HL-60 (cell line): ENCODE measurements around the gene PDGFC.

ENCODE experiments used
- DNase-seq, 2 experiments: peaks; one replicate each; pipeline ENCODE4 v3.0.0-alpha.2; 2010 to 2020; ENCODE audit warnings: low read depth in 1 of 2, low spot score in 1 of 2
- H3K27ac ChIP-seq: fragments of 250-450 bp; sonication (Bioruptor Pico); replicated peaks from 2 replicates; pipeline ENCODE4 v1.5.1; 2020; ENCODE audit warnings: mild to moderate bottlenecking, moderate library complexity
- H3K27me3 ChIP-seq: fragments of 250-450 bp; sonication (Bioruptor Pico); 2 replicates; pipeline ENCODE4 v1.5.1; 2021; ENCODE audit warnings: mild to moderate bottlenecking, moderate library complexity; ENCODE audit not compliant: insufficient read depth, poor library complexity, severe bottlenecking
- H3K4me3 ChIP-seq: replicated peaks from 2 replicates; pipeline ENCODE4 v1.5.1; 2011; ENCODE audit warnings: mild to moderate bottlenecking, control low read depth, low read length; ENCODE audit not compliant: insufficient read depth
- GABPA ChIP-seq: IDR thresholded peaks from 2 replicates; pipeline ENCODE4 v1.6.1; 2012; ENCODE audit warnings: low read depth
- POLR2AphosphoS5 ChIP-seq: IDR thresholded peaks from 2 replicates; pipeline ENCODE4 v1.6.1; 2012; ENCODE audit warnings: low read depth
- SPI1 ChIP-seq: IDR thresholded peaks from 2 replicates; pipeline ENCODE4 v1.6.1; 2012; ENCODE audit warnings: low read depth, mild to moderate bottlenecking, borderline replicate concordance
- TF ChIP-seq, protein P1 (sequence below): IDR thresholded peaks from one replicate; pipeline ENCODE4 v1.5.1; 2011; ENCODE audit warnings: low read length, control low read depth, inconsistent platforms; ENCODE audit not compliant: insufficient read depth
- TF ChIP-seq, protein P2 (sequence below): IDR thresholded peaks from 2 replicates; pipeline ENCODE4 v1.6.1; 2012; ENCODE audit warnings: low read depth; ENCODE audit not compliant: insufficient replicate concordance

The PDGFC gene

DNA sequence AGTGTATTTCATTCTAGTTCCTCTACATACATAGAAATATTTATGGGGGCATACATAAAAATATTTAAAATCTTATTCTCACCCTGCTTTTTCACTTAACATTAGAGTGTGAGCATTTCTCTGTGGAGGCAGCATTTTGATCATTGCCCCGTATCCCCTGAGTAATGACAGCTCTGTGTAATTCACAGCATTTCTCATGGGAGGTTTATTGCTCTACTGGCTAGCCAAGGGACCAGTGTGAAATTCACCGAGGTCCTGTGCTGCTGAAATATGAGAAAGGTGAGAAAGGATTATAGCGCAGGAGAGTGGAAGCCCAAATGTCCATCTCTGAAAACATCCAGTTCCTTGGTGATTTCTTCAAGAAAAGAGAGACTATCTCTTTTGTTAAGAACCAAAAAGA, 22.9 kb downstream of the PDGFC start:
- Histone ChIP-seq H3K27me3 (no peaks in the 10 kb centered on the region), H3K4me3 (no peak overlapping the region), H3K27ac (no peak overlapping the region)
- DNase-seq, result no peak
- TF ChIP-seq, protein P1, sequence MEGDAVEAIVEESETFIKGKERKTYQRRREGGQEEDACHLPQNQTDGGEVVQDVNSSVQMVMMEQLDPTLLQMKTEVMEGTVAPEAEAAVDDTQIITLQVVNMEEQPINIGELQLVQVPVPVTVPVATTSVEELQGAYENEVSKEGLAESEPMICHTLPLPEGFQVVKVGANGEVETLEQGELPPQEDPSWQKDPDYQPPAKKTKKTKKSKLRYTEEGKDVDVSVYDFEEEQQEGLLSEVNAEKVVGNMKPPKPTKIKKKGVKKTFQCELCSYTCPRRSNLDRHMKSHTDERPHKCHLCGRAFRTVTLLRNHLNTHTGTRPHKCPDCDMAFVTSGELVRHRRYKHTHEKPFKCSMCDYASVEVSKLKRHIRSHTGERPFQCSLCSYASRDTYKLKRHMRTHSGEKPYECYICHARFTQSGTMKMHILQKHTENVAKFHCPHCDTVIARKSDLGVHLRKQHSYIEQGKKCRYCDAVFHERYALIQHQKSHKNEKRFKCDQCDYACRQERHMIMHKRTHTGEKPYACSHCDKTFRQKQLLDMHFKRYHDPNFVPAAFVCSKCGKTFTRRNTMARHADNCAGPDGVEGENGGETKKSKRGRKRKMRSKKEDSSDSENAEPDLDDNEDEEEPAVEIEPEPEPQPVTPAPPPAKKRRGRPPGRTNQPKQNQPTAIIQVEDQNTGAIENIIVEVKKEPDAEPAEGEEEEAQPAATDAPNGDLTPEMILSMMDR, result no peak
- TF ChIP-seq, protein P2, sequence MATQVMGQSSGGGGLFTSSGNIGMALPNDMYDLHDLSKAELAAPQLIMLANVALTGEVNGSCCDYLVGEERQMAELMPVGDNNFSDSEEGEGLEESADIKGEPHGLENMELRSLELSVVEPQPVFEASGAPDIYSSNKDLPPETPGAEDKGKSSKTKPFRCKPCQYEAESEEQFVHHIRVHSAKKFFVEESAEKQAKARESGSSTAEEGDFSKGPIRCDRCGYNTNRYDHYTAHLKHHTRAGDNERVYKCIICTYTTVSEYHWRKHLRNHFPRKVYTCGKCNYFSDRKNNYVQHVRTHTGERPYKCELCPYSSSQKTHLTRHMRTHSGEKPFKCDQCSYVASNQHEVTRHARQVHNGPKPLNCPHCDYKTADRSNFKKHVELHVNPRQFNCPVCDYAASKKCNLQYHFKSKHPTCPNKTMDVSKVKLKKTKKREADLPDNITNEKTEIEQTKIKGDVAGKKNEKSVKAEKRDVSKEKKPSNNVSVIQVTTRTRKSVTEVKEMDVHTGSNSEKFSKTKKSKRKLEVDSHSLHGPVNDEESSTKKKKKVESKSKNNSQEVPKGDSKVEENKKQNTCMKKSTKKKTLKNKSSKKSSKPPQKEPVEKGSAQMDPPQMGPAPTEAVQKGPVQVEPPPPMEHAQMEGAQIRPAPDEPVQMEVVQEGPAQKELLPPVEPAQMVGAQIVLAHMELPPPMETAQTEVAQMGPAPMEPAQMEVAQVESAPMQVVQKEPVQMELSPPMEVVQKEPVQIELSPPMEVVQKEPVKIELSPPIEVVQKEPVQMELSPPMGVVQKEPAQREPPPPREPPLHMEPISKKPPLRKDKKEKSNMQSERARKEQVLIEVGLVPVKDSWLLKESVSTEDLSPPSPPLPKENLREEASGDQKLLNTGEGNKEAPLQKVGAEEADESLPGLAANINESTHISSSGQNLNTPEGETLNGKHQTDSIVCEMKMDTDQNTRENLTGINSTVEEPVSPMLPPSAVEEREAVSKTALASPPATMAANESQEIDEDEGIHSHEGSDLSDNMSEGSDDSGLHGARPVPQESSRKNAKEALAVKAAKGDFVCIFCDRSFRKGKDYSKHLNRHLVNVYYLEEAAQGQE, result no peak
- TF ChIP-seq SPI1 (no peak), POLR2AphosphoS5 (no peak), GABPA (no peak)

DNA sequence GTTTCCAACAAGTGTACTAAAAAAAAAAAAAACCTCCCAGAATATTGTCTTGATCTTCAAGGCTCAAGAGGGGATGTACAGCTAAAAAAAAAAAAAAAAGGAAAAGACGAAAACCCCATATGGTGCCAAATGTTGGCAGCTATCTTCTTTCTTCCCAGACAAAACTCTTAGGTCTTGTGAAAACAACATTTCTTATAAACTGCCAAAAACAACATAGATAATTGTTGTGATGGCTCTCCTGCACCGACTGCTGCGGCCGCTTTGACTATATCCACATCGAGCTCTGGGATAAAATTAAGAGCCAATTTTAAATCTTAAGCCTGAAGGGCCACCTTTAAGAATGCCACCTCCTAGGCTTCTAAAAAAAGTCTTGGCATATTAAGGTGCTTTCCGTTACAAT, 23.5 kb downstream of the PDGFC start:
- Histone ChIP-seq H3K4me3 (no peak overlapping the region), H3K27me3 (no peaks in the 10 kb centered on the region), H3K27ac (no peak overlapping the region)
- DNase-seq, result no peak
- TF ChIP-seq SPI1 (no peak), POLR2AphosphoS5 (no peak), GABPA (no peak)
- TF ChIP-seq, protein P2, result no peak
- TF ChIP-seq, protein P1, result no peak

DNA sequence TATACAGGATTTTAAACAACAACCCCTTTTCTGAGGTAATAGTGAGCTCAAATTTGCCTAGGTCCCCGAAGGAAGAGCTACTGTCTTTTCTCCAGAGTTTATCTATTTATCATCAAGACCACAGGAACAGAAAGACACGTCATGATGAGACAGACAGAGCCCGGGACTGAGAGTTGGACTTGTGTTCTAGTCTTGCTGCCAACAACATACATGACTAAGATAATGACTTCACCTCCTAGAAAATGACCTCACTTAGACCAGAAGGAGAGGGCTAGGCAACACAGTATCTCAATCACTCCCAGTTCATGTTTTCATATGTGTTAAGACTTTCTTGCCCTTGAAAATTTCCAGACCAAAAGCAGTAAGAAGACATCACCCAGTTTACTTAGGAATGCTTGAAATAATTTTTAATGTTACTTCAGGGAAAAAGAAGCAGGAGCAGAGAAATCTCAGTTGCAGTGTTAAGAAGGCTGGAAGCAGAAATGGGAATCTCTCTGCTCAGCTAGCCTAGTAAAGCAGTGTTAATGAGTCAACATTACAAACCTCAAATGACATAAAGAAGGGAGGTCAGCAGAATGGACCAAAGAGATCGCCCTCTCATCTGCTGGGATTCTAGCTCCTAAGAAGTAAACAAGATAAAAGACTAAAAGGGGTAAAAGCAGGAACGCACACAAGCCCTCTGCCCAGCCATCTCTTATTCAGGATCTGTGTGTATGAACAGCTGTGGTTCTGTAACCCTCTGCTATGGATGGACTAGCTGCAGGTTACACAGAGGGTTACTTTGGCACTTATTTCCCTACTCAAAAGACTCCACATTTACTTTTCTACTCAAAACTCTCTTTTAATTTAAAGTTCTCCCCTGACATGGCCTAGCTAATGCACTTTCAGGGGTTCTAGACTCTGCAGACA, 24.8 kb downstream of the PDGFC start:
- Histone ChIP-seq H3K27ac (no peak overlapping the region), H3K4me3 (no peak overlapping the region), H3K27me3 (no peaks in the 10 kb centered on the region)
- TF ChIP-seq, protein P2, result no peak
- TF ChIP-seq GABPA, result no peak
- TF ChIP-seq SPI1, result no peak
- TF ChIP-seq POLR2AphosphoS5, result no peak
- TF ChIP-seq, protein P1, result no peak
- no peak for DNase-seq
